OCI-LY1 (cell line): ENCODE measurements around the gene PDE4D.

Experiments used
- H2AFZ ChIP-seq: fragments of 200-600 bp; sonication (generic), shearing (Covaris generic); 2 replicates; pipeline ENCODE4 v1.6.0; 2014; ENCODE audit warnings: antibody characterized with exemption, mild to moderate bottlenecking, low read length
- H3F3A ChIP-seq: fragments of 200-600 bp; sonication (generic), shearing (Covaris generic); 2 replicates; pipeline ENCODE4 v1.6.0; 2014; ENCODE audit warnings: mild to moderate bottlenecking, antibody characterized with exemption, low read length, moderate library complexity; ENCODE audit not compliant: insufficient read depth
- H3K27ac ChIP-seq: fragments of 200-600 bp; sonication (generic); 2 replicates; pipeline ENCODE4 v1.5.1; 2014; ENCODE audit warnings: low read length, mixed run types, mild to moderate bottlenecking, low read depth; ENCODE audit not compliant: poor library complexity, severe bottlenecking
- H3K27me3 ChIP-seq: fragments of 200-600 bp; sonication (generic); 2 replicates; pipeline ENCODE4 v1.6.0; 2014; ENCODE audit warnings: antibody characterized with exemption, mild to moderate bottlenecking, low read length, moderate library complexity; ENCODE audit not compliant: insufficient read depth
- H3K36me3 ChIP-seq: fragments of 200-600 bp; sonication (generic); 2 replicates; pipeline ENCODE4 v1.6.1; 2014; ENCODE audit warnings: mild to moderate bottlenecking, antibody characterized with exemption, low read length, moderate library complexity, mixed read lengths; ENCODE audit not compliant: insufficient read depth
- H3K4me1 ChIP-seq: fragments of 200-600 bp; sonication (generic); 2 replicates; pipeline ENCODE4 v1.5.1; 2014; ENCODE audit warnings: mild to moderate bottlenecking, low read length, moderate library complexity; ENCODE audit not compliant: insufficient read depth, severe bottlenecking
- H3K4me2 ChIP-seq: fragments of 200-600 bp; sonication (generic), shearing (Covaris generic); 2 replicates; pipeline ENCODE4 v1.6.1; 2014; ENCODE audit warnings: low read length
- H3K4me3 ChIP-seq: fragments of 200-600 bp; sonication (generic); 2 replicates; pipeline ENCODE4 v1.5.1; 2014; ENCODE audit warnings: low read length, low read depth, mild to moderate bottlenecking, mixed read lengths; ENCODE audit not compliant: poor library complexity, severe bottlenecking
- H3K79me2 ChIP-seq: fragments of 200-600 bp; shearing (Covaris generic); 2 replicates; pipeline ENCODE4 v1.6.1; 2016; ENCODE audit warnings: mixed run types, low read length, mixed read lengths; ENCODE audit not compliant: insufficient read depth
- H3K9ac ChIP-seq: fragments of 200-600 bp; sonication (generic), shearing (Covaris generic); 2 replicates; pipeline ENCODE4 v1.6.1; 2014; ENCODE audit warnings: mild to moderate bottlenecking, low read length, mixed read lengths
- H3K9me2 ChIP-seq: fragments of 200-600 bp; sonication (generic), shearing (Covaris generic); 2 replicates; pipeline ENCODE4 v1.6.1; 2014; ENCODE audit warnings: low read depth, mild to moderate bottlenecking, low read length, mixed read lengths
- H3K9me3 ChIP-seq: fragments of 200-600 bp; shearing (Covaris generic); 2 replicates; pipeline ENCODE4 v1.6.1; 2014; ENCODE audit warnings: low read length, mixed read lengths
- H4K20me1 ChIP-seq: fragments of 200-600 bp; sonication (generic), shearing (Covaris generic); 2 replicates; pipeline ENCODE4 v1.6.0; 2016; ENCODE audit warnings: mild to moderate bottlenecking, low read length; ENCODE audit not compliant: insufficient read depth
- EZH2 ChIP-seq: fragments of 200-600 bp; sonication (generic), shearing (Covaris generic); IDR thresholded peaks from 2 replicates; pipeline ENCODE4 v1.8.0; 2017; ENCODE audit warnings: borderline replicate concordance, mixed run types, mild to moderate bottlenecking, antibody characterized with exemption, low read length, moderate library complexity, mixed read lengths
- TF ChIP-seq, protein P1 (sequence below): fragments of 200-600 bp; sonication (generic), shearing (Covaris generic); IDR thresholded peaks from 2 replicates; pipeline ENCODE4 v1.5.1; 2017; ENCODE audit warnings: mild to moderate bottlenecking, antibody characterized with exemption, low read length, moderate library complexity, mixed read lengths

Gene PDE4D

DNA sequence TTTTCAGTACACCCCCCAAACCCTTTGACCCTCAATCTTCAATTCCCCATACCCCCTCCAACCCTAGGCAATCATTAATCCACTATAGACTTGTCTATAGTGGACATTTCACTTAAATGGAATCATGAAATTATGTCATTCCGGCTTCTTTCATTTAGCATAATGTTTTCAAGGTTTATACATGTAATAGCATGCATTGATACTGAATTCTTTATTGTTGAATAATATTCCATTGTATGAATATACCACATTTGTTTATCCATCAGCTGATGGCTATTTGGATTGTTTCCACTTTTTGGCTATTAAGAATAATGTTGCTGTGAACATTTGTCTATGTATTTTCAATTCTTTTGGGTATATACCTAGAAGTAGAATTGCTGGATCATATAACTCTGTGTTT, 238.8 kb downstream of the PDE4D start:
- Histone ChIP-seq H3K27me3 (no peaks in the 10 kb centered on the region), H3K4me1 (no peaks in the 10 kb centered on the region), H3K79me2 (no peaks in the 10 kb centered on the region), H3K9ac (no peak overlapping the region), H3F3A (no peaks in the 10 kb centered on the region), H3K4me2 (no peak overlapping the region), H3K9me3 (no peaks in the 10 kb centered on the region), H3K4me3 (no peak overlapping the region), H4K20me1 (no peaks in the 10 kb centered on the region), H3K27ac (no peak overlapping the region), H2AFZ (no peak overlapping the region), H3K9me2 (no peaks in the 10 kb centered on the region), H3K36me3 (no peaks in the 10 kb centered on the region)
- no peak for TF ChIP-seq EZH2
- TF ChIP-seq, protein P1, sequence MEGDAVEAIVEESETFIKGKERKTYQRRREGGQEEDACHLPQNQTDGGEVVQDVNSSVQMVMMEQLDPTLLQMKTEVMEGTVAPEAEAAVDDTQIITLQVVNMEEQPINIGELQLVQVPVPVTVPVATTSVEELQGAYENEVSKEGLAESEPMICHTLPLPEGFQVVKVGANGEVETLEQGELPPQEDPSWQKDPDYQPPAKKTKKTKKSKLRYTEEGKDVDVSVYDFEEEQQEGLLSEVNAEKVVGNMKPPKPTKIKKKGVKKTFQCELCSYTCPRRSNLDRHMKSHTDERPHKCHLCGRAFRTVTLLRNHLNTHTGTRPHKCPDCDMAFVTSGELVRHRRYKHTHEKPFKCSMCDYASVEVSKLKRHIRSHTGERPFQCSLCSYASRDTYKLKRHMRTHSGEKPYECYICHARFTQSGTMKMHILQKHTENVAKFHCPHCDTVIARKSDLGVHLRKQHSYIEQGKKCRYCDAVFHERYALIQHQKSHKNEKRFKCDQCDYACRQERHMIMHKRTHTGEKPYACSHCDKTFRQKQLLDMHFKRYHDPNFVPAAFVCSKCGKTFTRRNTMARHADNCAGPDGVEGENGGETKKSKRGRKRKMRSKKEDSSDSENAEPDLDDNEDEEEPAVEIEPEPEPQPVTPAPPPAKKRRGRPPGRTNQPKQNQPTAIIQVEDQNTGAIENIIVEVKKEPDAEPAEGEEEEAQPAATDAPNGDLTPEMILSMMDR, result no peak

DNA sequence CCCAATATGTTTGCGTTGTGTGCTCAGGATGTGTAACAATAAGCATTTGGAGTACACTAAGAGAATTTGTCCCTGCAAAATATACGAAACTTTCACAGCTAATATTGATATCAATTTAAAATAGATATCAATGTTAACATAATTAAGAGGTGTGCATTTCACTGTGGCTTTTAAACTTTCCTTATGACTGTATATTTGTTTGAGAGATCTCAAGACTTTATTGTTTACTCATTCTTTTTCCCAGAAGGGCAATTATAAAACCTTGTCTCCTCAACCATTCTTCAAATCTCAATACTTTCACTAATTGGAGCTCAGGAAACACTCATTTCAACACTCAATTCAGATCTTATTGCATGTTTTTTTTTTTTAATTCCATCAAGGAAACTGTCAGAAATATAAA, 241.1 kb downstream of the PDE4D start:
- Histone ChIP-seq H3K4me3 (no peak overlapping the region), H3K9ac (no peak overlapping the region), H3K9me2 (no peaks in the 10 kb centered on the region), H3K4me2 (no peak overlapping the region), H4K20me1 (no peaks in the 10 kb centered on the region), H3K27ac (no peak overlapping the region), H3K79me2 (no peaks in the 10 kb centered on the region), H3K36me3 (no peaks in the 10 kb centered on the region), H3F3A (no peaks in the 10 kb centered on the region), H3K9me3 (no peaks in the 10 kb centered on the region), H3K27me3 (no peaks in the 10 kb centered on the region), H2AFZ (no peak overlapping the region), H3K4me1 (no peaks in the 10 kb centered on the region)
- TF ChIP-seq, protein P1, result no peak
- TF ChIP-seq EZH2, result no peak

- no peaks in the 10 kb centered on the region for H3K27me3 ChIP-seq
- H3K9me2 ChIP-seq, result no peaks in the 10 kb centered on the region
- H3F3A ChIP-seq, result no peaks in the 10 kb centered on the region
- H3K4me2 ChIP-seq, result no peak overlapping the region
- no peaks in the 10 kb centered on the region for H3K4me1 ChIP-seq
- no peak for TF ChIP-seq EZH2
- TF ChIP-seq, protein P1, result no peak
- no peaks in the 10 kb centered on the region for H3K9me3 ChIP-seq
- no peak overlapping the region for H3K9ac ChIP-seq
- H2AFZ ChIP-seq, result no peak overlapping the region
- no peaks in the 10 kb centered on the region for H4K20me1 ChIP-seq
- H3K79me2 ChIP-seq, result no peaks in the 10 kb centered on the region
- no peak overlapping the region for H3K27ac ChIP-seq
- no peak overlapping the region for H3K4me3 ChIP-seq
- no peaks in the 10 kb centered on the region for H3K36me3 ChIP-seq
These were observed 244.3 kb downstream of the PDE4D start for GRCh38 chr5:59648949-59649921.
